Measurements from ENCODE around the gene C12orf43.

GRCh38 chr12:120977531-120978295, 38.6 kb downstream of the C12orf43 start:
- no peak for TF ChIP-seq CTCF (IDR thresholded peaks at IDR 0.05)
- TF ChIP-seq EP300 (IDR thresholded peaks at IDR 0.05) = no peak
